SU-DHL-6 (cell line): ENCODE results near the gene UTP3.

ENCODE experiments used
- H2AFZ ChIP-seq: fragments of 200-600 bp; sonication (generic); 2 replicates; pipeline ENCODE4 v1.6.1; 2014; ENCODE audit warnings: low read depth, mild to moderate bottlenecking, moderate library complexity, mixed read lengths, antibody characterized with exemption, low read length; ENCODE audit not compliant: severe bottlenecking
- H3F3A ChIP-seq: fragments of 200-600 bp; shearing (Covaris generic); 2 replicates; pipeline ENCODE4 v1.6.0; 2016; ENCODE audit warnings: antibody characterized with exemption, mild to moderate bottlenecking; ENCODE audit not compliant: insufficient read depth
- H3K27ac ChIP-seq: fragments of 200-600 bp; sonication (generic); 2 replicates; pipeline ENCODE4 v1.5.1; 2016; ENCODE audit warnings: low read depth, mild to moderate bottlenecking, low read length, moderate library complexity, mixed read lengths
- H3K27me3 ChIP-seq: fragments of 200-600 bp; sonication (generic), shearing (Covaris generic); 2 replicates; pipeline ENCODE4 v1.6.0; 2014; ENCODE audit warnings: mild to moderate bottlenecking, low read length
- H3K36me3 ChIP-seq: fragments of 200-600 bp; sonication (generic); 2 replicates; pipeline ENCODE4 v1.6.1; 2014; ENCODE audit warnings: mild to moderate bottlenecking, low read length, mixed read lengths
- H3K4me2 ChIP-seq: fragments of 300-600, 200-600 bp; shearing (Covaris generic), sonication (generic); 2 replicates; pipeline ENCODE4 v1.6.0; 2014; ENCODE audit warnings: low read length, low read depth, mild to moderate bottlenecking; ENCODE audit not compliant: poor library complexity, severe bottlenecking
- H3K4me3 ChIP-seq: fragments of 200-600 bp; sonication (generic); 2 replicates; pipeline ENCODE4 v1.5.1; 2014; ENCODE audit warnings: antibody characterized with exemption, low read length, mild to moderate bottlenecking, mixed read lengths; ENCODE audit not compliant: insufficient read depth, poor library complexity, severe bottlenecking
- H3K79me2 ChIP-seq: fragments of 200-600 bp; sonication (generic); 2 replicates; pipeline ENCODE4 v1.6.1; 2014; ENCODE audit warnings: mild to moderate bottlenecking, low read length, moderate library complexity; ENCODE audit not compliant: insufficient read depth
- H3K9ac ChIP-seq: fragments of 200-600 bp; sonication (generic); 2 replicates; pipeline ENCODE4 v1.7.0; 2014; ENCODE audit warnings: mild to moderate bottlenecking, low read length
- H3K9me2 ChIP-seq: fragments of 200-600 bp; sonication (generic); replicated peaks from 2 replicates; pipeline ENCODE4 v1.6.1; 2014; ENCODE audit warnings: low read length; ENCODE audit not compliant: insufficient read depth
- H3K9me3 ChIP-seq: fragments of 200-600 bp; sonication (generic); 2 replicates; pipeline ENCODE4 v1.6.1; 2014; ENCODE audit warnings: low read length, mixed read lengths; ENCODE audit not compliant: insufficient read depth
- H4K20me1 ChIP-seq: fragments of 200-600 bp; sonication (generic); 2 replicates; pipeline ENCODE4 v1.6.1; 2014; ENCODE audit warnings: low read depth, mild to moderate bottlenecking, antibody characterized with exemption, low read length, moderate library complexity, mixed read lengths
- CTCF ChIP-seq: fragments of 200-600 bp; sonication (generic); IDR thresholded peaks from one replicate; pipeline ENCODE4 v1.5.1; 2017; ENCODE audit warnings: antibody characterized with exemption, mild to moderate bottlenecking, low read length, moderate library complexity; ENCODE audit not compliant: insufficient read depth, poor library complexity, severe bottlenecking
- EZH2phosphoT487 ChIP-seq: fragments of 200-600 bp; sonication (generic), shearing (Covaris generic); conservative IDR thresholded peaks from 2 replicates; pipeline ENCODE4 v1.6.1; 2018; ENCODE audit warnings: mild to moderate bottlenecking, antibody characterized with exemption, low read length, moderate library complexity, mixed read lengths

Gene UTP3

GRCh38 chr4:70714079-70714887 lies 26.0 kb downstream of the UTP3 start:
- Histone ChIP-seq H3F3A (no peaks in the 10 kb centered on the region), H4K20me1 (no peaks in the 10 kb centered on the region), H3K36me3 (no peaks in the 10 kb centered on the region), H2AFZ (no peak overlapping the region), H3K9ac (no peak overlapping the region), H3K9me2 (no peaks in the 10 kb centered on the region), H3K4me2 (peak overlapping the region; percentile 39), H3K9me3 (no peaks in the 10 kb centered on the region), H3K27ac (no peak overlapping the region), H3K27me3 (no peaks in the 10 kb centered on the region), H3K79me2 (peaks cover 6% of the 10 kb centered on the region; the same call in 1 of the 2 replicates), H3K4me3 (no peak overlapping the region)
- TF ChIP-seq EZH2phosphoT487, result no peak

- H3K4me2 ChIP-seq, result peak overlapping the region; percentile 39
- H2AFZ ChIP-seq, result no peak overlapping the region
- H4K20me1 ChIP-seq, result no peaks in the 10 kb centered on the region
- no peak overlapping the region for H3K9ac ChIP-seq
- H3K27ac ChIP-seq, result no peak overlapping the region
- H3K9me3 ChIP-seq, result no peaks in the 10 kb centered on the region
- H3K27me3 ChIP-seq, result no peaks in the 10 kb centered on the region
- no peaks in the 10 kb centered on the region for H3F3A ChIP-seq
- H3K9me2 ChIP-seq, result no peaks in the 10 kb centered on the region
- no peaks in the 10 kb centered on the region for H3K36me3 ChIP-seq
- TF ChIP-seq EZH2phosphoT487 (no peak), CTCF (no peak)
- H3K4me3 ChIP-seq, result no peak overlapping the region
- H3K79me2 ChIP-seq, result peaks cover 6% of the 10 kb centered on the region; the same call in 1 of the 2 replicates
These were observed 26.8 kb downstream of the UTP3 start for GRCh38 chr4:70715097-70715496.

GRCh38 chr4:70718811-70719604 lies 30.7 kb downstream of the UTP3 start:
- Histone ChIP-seq H3K79me2 (peaks cover 6% of the 10 kb centered on the region; the same call in 1 of the 2 replicates), H3K9me3 (no peaks in the 10 kb centered on the region), H3K4me3 (no peak overlapping the region), H3F3A (no peaks in the 10 kb centered on the region), H3K4me2 (no peak overlapping the region), H3K36me3 (no peaks in the 10 kb centered on the region), H3K27ac (no peak overlapping the region), H3K9ac (no peak overlapping the region), H3K27me3 (no peaks in the 10 kb centered on the region), H2AFZ (no peak overlapping the region), H3K9me2 (no peaks in the 10 kb centered on the region), H4K20me1 (no peaks in the 10 kb centered on the region)
- TF ChIP-seq EZH2phosphoT487, result no peak

GRCh38 chr4:70721747-70722146 lies 33.4 kb downstream of the UTP3 start, which contains the start of gene RUFY3:
Gene RUFY3, plus strand, starts transcription at chr4:70721964. Its CDS starts 610 bp downstream, at chr4:70722574.
- Histone ChIP-seq H3K4me2 (no peak within 1 kb of the TSS), H3F3A (no peaks in the 10 kb centered on the region), H4K20me1 (no peaks in the 10 kb centered on the region), H3K4me3 (no peak within 1 kb of the TSS), H3K9ac (no peak within 1 kb of the TSS), H3K9me3 (no peaks in the 10 kb centered on the region), H2AFZ (no peak within 1 kb of the TSS), H3K27ac (no peak within 1 kb of the TSS), H3K9me2 (no peaks in the 10 kb centered on the region), H3K27me3 (no peaks in the 10 kb centered on the region), H3K36me3 (no peaks in the 10 kb centered on the region), H3K79me2 (no peaks in the 10 kb centered on the region)
- no peak for TF ChIP-seq EZH2phosphoT487
- no peak for TF ChIP-seq CTCF
